ENCODE data around the gene PIK3CG.
"Not testable (repeated sequence)": the region's sequence is repeated elsewhere in the genome, so short reads cannot be mapped to it uniquely, and the experiment has no call there.

PIK3CG gene

DNA sequence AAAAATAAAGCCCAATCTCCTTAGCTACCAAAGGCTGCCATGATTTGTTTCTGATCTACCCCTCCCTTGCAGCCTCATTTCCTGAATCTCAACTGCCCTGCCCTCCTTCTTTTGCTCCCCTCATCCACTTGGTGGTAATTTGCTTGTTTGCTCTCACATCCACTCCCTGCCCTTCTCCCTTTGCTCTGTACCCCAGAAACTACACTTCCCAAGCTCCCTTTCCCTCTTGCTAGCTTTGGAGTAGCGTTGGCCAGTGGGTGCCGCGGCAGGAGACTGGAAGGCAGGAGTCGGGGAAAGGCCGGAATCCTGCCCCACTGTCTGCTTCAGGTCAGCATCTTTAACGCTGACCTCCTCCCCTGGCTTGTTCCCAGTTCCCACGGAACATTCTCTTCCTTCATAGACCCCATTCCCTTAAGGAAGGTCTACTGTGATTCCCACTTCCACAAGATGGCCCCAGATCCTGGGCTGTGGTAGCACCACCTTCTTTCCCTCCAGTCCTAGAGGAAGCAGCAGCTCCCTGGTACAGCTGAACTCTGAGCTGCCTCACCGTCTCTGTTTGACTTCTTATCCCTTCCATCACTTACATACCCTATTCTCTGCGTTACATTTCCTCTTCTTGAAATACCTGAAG lies 79.1 kb downstream of the PIK3CG start:
- DNase-seq: no peak

DNA sequence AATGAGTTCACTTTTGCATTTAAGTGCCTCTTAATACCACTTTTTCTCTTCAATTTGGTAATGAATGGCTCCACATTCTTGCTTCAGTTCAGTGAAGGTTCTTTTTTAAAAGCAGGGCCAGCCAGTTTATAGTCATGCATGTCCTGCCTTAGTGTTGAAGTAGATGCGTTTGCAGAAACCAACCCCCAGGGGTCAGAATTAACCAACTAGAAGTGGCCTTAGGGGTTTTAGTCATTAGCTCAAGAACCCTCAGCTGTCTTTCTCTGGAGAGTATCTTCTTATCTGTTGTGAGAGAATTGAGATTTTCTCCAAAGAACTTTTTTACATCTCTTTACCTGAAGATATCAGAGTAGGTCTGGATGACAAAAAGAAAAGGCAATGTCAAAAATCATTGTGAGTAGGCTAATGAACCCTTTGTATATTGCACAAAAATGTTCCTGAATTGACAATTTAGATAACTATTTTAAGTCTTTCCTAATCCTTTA lies 82.2 kb downstream of the PIK3CG start:
- peak; percentile 31 for DNase-seq

DNA sequence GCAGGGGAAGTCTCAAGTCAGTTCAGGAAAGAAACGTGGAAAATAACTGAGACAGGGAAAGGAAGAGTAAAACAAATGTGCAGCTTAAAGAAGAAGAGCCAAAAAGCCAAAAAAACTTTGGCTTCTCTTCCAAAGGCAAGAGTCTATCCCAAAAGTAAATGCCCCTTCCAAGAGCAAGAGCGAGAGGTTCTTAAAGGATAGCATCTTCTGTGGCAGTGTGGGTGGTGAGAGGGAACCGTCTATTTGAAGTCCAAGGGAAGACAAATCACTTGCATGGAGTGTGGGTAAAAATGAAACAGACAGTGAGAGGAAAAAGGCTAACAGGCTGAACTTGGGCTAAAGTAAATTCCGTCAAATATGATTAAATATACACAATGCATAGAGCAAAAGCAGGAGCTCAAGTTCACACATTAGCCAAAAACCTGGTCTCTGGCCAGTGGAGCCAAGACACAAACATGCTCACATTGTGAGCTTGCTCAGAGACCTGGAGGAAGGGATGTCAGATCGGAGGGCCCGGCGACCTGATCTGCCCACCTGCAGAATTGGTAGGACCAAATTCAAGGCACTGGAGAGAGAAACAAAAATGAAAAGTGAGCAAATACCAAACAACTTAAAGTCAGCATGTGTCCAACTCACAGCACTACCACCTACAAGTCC lies 87.0 kb downstream of the PIK3CG start:
- no peak for DNase-seq

DNA sequence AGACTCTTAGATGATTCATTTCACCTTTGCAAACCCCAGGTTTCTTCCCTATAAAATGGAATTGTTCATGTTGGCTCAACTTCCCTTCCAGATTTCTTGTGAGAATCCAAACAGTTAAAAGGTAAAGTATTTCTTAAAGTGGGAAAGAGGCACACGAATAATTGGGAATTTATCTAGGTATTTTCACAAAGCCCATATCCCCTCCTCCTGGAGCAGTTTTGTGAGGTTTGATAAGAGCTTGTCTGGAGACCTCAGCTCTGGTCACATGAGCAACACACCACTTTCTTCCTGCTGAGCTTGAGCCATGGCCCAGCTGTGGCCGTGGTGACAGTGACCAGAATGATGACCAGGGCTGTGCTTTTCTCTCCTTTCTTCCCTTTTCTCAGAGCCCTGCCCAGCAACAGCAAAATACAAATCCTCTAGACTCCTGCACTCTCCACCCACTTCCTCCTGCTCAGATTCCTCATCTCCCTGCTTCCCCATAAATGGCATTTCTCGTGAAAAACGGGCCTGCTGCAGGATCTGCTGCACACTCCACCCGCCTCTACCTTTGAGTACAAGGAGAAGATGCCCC lies 87.7 kb downstream of the PIK3CG start:
- no peak for DNase-seq

DNA sequence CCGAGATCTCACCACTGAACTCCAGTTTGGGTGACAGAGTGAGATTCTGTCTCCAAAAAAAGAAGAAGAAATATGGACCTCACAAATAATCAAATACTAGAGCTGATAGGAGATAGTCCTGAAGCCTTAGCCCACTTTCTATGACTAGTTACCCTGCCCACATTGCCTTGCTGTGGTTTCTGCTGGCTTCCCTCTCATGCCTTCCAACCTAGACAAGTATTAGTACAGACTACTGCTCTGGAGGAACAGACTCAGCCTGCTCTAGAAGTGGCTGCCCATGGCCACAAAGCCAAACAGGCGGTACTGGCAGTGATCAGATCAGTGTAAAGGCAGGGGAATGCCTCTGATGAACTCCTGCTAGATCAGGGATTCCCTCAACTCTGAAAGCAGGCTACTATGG lies 89.8 kb downstream of the PIK3CG start:
- no peak for DNase-seq

DNA sequence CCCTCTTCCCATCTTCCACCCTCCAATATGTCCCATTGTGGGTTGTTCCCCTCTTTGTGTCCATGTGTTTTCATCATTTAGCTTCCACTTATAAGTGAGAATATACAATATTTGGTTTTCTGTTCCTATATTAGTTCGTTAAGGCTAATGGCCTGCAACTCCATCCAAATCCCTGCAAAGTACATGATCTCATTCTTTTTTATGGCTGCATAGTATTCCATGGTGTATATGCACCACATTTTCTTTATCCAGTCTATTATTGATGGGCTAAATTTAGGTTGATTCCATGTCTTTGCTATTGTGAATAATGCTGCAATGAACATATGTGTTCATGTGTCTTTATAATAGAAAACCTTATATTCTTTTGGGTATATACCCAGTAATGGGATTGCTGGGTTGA lies 90.8 kb downstream of the PIK3CG start:
- DNase-seq: not testable (repeated sequence)

Data from CD4-positive, alpha-beta T cell treated with Interleukin-6 for 4 hours (primary cell).